Stimulated activated CD8-positive, alpha-beta memory T cell treated with anti-CD3 and anti-CD28 coated beads, Interleukin-12 subunit alpha, Interleukin-12 subunit beta, amount 100 ng/mL, for 24 hours (primary cell): ENCODE results near the gene LIPC.

ENCODE experiments used
- DNase-seq: peaks from one replicate; pipeline ENCODE4 v3.0.0-alpha.2; 2020; ENCODE audit errors: extremely low read depth

The LIPC gene

DNA sequence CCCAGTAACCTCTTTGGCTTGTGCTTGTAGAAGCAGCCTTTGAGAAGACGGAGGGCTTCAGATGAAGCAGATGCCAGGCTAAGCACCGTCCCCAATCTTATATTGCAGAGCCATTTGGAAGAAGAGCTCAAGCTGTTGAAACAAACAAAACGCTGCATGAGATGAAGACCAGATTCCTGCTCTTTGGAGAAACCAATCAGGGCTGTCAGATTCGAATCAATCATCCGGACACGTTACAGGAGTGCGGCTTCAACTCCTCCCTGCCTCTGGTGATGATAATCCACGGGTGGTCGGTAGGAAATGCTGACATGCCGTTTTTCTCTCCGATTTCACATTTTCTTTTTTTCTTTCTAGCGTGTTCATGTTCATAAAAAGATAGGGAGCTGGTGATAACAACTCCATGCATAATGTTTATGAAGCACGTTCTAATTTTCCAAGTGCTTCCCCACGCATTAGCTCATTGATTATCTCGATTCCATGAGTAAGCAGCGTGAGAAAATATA, 106.5 kb downstream of the LIPC start:
- DNase-seq, result no peak

DNA sequence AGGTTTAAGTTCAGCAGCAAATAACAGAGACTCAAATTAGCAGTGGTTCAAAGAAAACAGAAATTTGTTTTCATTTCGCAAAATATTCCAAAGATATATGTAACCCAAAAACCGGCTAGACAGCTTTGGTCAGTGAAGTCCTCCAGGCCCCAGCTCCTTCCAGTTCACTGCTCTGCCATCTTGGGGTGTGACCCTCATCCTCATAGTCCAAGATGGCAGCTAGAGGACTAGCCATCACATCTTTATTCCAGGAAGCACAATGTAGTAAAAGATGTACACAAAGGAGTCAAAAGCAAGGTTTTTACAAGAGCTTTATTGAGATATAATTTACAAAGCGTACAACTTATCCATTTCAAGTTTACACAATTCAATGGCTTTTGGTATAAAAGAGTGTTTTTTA, 107.1 kb downstream of the LIPC start:
- DNase-seq, result no peak

DNA sequence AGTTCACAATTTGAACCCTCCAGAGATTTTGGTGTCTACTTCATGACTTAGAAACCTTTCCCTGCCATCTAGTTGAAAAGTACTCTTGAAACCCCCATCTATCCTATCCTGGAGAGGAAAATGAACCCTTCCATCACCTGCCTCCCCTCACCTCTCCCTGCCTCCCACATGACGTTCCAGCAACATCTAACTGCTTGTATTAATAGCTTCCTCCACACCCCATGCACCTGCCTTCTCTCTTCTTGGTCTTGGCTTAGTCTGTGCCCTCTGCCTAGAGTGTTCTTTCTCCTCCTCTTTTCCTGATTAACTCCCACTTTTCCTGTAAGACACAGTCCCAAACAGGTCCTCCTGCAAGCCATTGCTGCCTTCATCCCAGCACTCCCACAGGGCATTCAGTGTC, 107.8 kb downstream of the LIPC start:
- no peak for DNase-seq

DNA sequence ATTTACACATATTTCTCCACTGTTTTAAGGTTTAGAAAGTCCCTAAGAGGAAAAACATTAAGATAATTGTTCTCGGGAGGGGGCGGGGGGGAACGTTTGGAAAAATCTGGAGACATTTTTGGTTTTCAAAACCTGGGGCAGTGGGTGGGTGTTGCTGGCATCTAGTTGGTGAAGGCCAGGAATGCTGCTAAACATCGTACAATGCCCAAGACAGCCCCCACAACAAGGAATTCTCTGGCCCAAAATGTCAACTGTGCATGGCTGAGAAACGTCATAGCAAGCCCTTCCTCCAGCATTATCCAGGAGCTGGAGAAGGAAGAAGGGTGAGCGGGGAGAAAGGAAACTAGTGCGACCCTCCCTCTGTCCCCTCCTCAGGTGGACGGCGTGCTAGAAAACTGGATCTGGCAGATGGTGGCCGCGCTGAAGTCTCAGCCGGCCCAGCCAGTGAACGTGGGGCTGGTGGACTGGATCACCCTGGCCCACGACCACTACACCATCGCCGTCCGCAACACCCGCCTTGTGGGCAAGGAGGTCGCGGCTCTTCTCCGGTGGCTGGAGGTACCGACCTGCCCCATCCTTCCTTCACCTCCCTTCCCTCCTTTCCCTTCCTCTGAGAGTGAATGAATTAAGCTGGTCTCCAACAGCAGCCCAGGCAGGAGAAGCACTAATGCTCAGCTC, 109.8 kb downstream of the LIPC start:
- DNase-seq, result no peak

DNA sequence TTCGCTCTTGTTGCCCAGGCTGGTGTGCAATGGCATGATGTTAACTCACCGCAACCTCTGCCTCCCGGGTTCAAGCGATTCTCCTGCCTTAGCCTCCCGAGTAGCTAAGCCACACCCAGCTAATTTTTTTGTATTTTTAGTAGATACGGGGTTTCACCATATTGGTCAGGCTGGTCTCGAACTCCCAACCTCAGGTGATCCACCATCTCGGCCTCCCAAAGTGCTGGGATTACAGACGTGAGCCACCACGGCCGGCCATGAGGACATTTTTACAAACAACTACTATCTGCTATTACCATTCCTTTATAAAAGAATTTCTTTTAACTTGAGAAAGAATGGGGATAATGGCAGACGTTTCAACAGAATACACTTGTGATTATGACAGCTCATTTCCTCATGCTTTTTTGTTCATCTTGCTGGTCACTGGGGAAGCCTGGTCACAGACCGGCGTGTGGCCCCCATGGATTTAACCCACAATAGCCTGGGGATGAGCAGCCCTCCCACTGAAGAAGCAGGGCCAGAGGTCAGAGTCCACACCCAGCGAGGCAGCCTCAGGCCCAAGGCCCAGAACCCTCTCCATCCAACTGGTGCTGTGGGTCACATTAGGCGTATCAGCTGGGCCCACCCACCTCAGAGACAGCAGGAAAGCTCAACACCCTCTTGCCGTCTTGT, 112.0 kb downstream of the LIPC start:
- DNase-seq, result no peak

DNA sequence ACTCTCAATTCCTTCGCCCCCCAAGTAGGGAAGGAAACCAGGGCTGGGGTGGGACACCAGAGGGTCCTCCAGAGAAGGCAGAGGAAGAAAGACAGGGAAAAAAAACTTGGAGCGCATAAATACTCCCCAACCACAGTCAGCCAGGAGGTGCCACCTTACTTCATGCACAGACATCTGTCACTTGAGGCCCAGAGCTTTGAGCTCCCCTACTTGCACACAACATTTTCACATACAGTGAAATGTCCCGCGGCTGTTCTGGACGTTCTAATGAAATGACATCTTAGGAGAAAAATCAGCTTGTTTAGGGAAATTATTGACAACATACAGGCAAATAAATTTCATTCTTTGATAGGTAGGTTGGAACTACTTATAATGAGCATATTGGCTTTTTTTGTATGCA, 113.0 kb downstream of the LIPC start:
- no peak for DNase-seq

DNA sequence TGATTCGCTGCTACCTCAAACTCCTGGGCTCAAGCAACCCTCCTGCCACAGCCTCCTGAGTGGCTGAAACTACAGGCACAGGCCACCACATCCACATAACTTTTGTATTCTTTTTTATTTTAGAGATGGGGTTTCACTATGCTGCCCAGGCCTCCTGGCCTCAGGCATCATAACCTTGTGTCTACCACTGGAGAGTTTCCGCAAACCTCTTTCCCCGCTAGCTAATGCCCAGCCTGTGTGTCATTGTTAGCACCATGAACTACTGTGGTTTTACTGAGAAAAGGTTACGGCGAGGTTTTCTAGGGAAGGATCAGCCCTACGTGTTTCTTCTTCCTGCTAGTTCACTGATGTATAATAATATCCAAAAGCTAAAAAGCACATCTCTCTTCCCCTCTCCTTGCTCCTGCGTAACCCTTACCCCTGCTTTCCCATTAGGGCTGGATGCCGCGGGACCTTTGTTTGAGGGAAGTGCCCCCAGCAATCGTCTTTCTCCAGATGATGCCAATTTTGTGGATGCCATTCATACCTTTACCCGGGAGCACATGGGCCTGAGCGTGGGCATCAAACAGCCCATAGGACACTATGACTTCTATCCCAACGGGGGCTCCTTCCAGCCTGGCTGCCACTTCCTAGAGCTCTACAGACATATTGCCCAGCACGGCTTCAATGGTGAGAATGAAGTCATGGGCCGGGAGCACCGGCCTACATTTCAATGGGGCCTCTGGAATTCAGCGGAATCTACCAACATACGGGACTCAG, 113.7 kb downstream of the LIPC start:
- no peak for DNase-seq

DNA sequence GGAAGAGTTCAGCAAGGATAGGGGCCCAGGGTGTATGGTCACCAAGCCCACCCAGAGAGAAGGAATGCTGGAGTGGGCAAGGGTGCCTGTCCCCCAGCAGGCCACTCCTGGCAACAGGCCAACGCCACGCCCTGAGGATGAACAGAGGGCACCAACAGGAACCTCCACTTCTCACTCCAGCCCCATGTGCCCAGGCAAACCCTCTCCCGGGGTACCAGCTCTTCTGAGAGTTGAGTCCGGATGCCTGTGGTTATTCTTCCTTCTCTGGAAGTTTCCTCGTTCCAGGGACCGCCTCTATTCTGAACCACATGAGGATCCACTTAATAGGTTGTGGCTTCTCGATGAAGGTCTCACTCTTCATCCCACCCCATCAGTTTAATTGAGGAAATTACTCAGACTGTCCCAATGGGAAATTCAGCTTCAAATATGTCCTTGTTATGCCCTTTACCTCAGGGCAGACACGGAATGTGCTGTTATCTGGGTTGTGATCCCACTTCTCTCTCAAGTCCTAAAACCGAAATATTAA, 114.3 kb downstream of the LIPC start:
- DNase-seq, result no peak

DNA sequence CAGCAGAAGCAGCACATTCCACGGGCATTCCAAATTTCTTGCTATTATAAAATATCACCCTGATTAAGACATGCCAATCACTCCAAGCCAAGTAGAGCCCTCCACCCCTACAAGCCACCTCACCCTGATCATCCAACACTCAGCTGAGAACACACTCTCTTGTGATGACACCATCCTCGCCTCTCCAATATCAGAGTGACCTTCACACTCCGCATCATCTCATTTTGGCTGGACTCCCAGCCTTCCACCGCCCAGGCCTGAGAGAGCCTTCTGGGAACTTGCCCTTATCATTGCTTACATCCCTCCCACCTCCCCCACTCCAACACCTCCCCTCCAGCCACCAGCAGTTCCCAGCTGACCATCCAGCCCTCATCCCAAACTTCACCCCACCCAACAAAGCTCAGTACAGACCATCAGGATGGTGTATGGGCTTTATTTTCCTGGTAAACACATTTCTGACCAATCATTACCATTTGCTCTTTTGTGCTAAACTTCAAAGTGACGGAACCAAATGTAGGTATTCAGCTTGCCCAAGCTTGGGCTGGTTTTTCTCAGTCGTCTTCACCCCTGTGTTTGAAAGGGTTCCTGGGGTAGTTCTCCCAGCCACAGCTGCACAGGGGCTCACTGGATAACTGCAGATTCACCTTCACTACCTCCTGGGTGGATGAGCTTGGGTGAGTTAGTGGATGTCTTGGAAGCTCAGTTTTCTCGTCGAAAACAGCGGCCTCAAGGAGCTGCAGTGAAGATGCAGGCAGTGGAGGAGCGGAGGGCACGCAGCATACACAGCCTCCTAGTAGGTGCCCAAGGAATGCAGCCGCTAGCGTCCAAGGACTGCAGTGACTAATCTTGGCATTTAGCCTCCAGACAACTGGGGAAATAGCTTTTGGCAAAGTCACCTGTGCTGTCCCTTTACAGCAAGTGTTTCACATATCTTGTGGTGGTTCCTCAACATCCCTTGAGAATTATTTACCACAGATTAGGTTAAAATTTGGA, 115.1 kb downstream of the LIPC start:
- no peak for DNase-seq

DNA sequence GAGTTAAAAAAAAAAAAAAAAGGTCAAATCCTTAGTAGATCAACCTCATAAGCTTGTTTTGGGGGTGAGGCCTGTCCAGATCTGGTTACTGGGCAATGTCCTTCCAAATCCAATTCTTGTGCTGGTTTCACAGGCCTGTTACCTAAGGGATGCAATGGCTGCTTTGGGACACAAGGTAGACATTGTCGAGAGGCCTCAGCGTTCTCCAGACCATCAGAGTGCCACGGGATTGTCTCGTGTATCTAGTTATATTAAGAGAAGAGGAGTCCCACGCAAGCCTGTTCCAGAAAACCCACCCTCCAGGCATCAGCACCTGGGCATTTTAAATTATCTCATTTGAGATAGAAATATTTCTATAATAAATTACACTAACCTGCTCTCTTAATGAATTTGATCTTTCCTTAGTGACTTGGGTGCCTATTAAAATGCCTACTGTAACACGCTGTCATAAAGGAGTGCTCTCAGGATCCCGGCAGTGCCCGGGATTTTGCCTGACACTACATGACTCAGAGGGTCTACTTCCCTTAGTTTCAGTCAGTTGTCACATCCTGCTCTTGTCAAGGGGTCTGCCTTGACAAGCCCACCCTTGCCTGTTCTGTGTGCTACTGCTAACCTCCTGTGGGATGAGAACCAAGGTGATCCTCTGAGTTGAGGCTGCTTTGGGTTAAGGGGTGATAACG, 116.0 kb downstream of the LIPC start:
- no peak for DNase-seq

DNA sequence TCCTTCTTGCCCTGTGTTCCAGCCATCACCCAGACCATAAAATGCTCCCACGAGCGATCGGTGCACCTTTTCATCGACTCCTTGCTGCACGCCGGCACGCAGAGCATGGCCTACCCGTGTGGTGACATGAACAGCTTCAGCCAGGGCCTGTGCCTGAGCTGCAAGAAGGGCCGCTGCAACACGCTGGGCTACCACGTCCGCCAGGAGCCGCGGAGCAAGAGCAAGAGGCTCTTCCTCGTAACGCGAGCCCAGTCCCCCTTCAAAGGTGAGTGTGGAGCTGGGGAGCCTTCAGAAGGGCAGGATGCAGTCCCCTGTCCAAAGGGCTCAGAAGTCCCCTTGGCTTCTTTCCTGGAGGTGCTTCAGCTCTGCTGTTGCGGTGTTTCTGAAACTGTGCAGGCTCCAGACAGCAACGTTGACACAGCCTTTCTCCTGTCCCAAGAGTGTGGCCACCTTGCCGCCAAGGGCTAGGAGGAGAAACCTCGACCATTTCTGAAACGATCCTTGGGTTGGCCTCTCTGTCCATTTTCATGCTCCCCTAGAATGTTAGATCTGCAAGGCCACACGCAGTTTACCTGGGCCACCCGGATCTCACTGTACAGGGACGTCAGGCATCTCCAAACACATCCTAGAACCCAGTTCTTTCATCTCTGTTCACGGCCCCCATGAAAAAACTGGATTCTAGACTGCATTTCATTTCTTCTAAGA, 116.7 kb downstream of the LIPC start:
- no peak for DNase-seq

DNA sequence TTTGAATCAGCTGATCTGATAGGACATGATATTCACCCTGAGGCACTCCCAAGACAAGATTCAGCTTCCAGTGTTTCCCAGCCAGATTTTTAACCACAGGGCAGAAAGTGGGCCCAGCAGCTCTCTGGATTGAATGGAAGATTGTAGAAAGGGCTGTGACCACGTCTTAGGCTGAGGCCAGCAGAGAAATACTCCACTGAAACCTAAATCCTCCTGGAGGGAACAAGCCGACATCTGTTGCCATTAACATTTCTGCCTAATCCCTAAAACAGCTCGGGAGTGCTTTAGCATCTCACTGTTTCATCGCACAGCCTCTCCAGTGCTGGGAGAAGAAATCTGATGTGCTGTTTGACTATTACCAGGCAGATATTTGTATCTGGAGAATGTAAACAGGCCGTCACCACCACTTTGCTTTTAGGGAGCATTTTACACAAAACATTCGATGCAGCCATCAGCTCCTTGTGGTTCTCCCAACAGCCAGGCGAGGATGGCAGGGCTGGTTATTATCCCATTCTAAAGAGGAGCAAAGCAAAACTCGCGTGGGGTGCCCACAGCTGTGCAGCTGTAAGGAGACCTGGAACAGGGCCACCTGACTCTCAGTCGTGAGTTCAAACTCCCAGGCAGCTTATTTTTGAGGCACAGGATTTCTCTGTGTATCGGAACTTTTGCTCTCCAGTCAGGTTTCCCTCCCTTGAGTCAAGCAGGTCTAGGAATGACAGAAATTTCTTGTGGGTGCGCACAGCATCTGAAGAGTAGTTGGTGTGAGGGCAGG, 117.4 kb downstream of the LIPC start:
- no peak for DNase-seq

DNA sequence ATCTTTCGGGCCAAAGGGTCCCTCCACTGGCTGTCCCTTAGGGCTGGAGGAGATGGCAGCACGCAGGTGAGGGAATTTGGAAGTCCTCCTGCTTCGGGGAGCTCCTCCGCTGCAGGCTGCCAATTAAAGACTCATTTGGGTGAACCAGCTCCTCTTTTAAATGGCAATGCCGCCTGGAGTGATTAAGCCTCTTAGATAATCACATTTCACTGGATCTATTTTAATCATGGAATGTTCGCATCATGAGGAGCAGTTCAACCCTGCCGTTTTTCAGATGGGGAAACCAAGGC, 117.9 kb downstream of the LIPC start:
- DNase-seq, result no peak

DNA sequence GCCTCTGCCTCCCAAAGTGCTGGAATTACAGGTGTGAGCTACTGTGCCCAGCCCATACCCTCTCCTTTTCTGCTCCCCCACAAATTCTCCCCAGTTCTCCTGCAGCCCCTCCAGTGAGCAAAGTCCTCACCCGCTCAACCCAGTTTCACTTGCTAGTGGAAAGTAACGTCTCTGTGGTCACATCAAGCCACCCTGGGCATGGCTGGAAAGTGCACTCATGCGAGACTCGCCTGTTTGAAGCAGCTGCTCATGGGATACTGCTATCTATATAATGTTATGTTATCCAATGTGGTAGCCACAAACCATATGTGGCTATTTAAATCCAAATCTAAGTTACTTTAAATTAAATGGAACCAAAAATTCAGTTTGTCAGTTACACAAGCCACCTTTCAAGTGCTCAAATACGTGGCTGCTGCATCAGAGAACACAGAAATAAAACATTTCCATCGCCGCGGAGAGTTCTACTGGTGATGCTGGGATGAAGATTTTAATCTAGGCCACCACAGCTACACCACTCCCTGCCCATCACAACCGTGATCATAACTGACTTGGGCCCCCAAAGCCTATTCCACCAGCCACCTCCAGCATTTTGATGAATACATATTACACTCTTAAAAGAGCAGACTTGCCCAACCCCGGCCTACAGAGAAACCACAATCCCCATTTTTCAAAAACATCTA, 119.4 kb downstream of the LIPC start:
- DNase-seq, result no peak

DNA sequence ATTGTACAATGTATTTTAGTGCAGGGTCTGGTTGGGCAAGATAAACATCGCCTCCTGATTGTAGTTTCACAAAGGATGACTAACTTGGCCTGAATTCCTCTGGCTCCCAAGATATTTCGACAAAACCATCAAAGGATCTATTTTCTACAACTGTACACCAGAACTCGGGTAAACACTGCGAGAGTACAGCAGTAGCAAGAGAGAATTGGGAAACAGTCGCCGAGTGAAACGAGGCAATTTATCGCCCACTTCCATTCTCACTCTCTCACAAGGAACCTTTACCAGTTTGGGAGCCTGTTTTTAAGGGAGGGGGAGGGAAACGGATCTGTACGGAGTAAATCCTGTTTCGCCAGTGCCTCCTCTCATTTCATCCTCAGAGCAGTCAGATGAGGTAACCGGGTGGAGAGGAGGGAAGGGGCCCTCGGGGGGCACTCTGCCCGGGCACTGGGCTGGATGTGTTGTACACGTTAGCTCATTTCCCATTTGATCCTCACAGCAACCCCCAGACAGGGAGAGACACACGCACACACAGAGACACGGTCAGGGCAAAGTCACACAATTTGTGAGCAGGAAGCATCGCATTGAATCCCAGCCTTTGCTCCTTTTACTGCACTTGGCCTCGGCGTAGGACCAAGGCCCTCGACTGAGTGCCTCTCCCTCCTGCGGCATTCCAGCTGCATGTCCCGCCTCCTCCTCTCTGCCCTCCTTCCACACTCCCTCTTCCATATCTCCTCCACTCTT, 120.1 kb downstream of the LIPC start:
- DNase-seq, result no peak

DNA sequence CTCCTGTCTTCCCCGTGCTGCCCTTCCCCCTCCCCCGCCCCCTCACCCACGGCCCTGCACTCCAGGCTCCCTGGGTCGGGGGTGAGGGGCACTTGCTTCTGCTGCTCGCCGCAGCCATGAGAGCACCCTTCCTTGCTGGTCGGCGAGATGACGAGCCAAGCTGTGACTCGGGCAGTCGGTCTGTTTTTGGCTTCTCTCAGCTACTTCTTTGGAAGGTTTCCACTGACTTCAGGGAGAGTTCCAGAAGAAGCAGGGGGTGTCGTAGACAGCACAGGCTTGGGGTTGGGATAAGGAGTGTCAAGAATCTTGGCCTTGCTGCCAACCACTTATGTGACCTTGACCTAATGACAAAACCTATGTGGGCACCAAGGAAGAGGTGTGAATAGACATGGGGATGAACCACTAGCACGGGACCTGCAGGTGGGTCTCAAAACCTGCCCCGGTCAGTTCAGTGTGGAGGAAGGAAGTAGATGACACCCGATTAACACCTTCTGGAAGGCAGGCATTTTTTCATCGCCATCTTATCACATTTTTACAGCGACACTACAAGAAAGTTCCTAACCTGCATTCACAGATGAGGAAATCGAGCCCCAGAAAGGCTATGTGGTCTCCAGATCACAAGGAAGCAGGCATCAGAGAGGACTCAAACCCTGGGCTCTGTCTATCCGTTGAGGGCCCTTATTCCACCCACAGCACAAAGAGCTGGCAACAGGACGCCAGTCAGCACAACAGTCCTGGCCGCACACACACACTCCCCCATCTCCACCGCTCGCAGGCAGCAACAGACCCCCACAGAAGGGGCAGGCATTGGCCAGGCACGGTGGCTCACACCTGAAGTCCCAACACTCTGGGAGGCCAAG, 120.9 kb downstream of the LIPC start:
- DNase-seq, result no peak

DNA sequence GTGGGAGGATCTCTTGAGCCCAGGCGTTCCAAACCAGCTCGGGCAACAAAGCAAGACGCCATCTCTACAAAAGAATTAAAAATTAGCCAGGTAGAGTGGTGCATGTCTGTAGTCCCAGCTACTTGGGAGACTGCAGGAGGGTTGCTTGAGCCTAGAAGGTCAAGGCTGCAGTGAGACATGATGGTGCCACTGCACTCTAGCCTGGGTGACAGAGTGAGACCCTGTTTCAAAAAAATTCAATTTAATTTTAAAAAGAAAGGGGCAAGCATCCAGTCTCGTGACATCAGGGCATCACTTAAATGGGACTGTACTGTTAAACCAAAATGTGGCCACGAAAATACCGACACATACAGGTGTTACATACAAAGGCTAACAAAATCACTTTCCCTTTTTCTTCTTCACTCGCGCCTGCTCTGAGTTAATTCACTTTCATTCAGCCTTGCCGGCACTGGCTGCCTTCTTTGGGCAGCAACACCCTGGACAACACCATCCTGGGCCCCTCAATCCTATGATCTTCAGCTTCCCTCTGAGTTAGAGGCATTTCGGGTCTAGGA, 121.7 kb downstream of the LIPC start:
- no peak for DNase-seq
